ENCODE results near the gene UVRAG. TPM values are rescaled to one million over a fixed set of nuclear protein-coding genes. Genes with fewer than 3 reads are reported as not detected.

The UVRAG gene
- total and polyA plus RNA-seq, 4 donors, result 8.7 to 53.2 (median 18.3) TPM

DNA sequence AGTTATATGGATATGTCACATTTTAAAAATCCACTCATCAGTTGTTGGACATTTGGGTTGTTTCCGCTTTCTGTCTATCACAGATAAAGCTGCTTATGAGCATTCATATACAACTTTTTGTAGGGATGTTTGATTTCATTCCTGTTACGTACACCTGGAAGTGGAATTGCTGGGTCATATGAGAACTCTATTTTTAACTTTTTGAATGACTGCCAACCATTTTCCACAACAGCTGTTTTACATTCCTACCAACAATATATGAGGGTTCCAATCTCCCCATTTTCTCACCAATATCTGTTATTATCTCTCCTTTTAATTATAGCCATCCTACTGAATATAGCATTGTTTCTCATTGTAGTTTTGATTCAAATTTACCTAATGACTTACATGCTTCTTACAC is 172.0 kb downstream of the UVRAG start:
- TF ChIP-seq, protein P1, sequence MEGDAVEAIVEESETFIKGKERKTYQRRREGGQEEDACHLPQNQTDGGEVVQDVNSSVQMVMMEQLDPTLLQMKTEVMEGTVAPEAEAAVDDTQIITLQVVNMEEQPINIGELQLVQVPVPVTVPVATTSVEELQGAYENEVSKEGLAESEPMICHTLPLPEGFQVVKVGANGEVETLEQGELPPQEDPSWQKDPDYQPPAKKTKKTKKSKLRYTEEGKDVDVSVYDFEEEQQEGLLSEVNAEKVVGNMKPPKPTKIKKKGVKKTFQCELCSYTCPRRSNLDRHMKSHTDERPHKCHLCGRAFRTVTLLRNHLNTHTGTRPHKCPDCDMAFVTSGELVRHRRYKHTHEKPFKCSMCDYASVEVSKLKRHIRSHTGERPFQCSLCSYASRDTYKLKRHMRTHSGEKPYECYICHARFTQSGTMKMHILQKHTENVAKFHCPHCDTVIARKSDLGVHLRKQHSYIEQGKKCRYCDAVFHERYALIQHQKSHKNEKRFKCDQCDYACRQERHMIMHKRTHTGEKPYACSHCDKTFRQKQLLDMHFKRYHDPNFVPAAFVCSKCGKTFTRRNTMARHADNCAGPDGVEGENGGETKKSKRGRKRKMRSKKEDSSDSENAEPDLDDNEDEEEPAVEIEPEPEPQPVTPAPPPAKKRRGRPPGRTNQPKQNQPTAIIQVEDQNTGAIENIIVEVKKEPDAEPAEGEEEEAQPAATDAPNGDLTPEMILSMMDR (IDR thresholded peaks at IDR 0.05; ENCODE audit: control extremely low read depth, extremely low read depth), result no peak
- 74 to 83% methylated on average over 2 of the region's 2 CpGs for WGBS, 2 donors
- no peaks in the 10 kb centered on the region for H3K27me3 ChIP-seq (ENCODE audit: control insufficient read depth in 3 of 3, insufficient read depth in 3 of 3, low read length in 2 of 3)
- ATAC-seq (ENCODE audit: insufficient read depth, low FRiP score) (no peak), DNase-seq (peak in 1 of 3 donors; percentile 22)
- no peak overlapping the region for H3K4me3 ChIP-seq
- no peak overlapping the region for H3K27ac ChIP-seq (ENCODE audit: low read depth in 1 of 2, low read length in 1 of 2)
- peaks cover 4 to 14% (median 4%) of the 10 kb centered on the region in 4 donors for H3K36me3 ChIP-seq (ENCODE audit: control insufficient read depth in 4 of 4, insufficient read depth in 4 of 4, low read length in 4 of 4)
- H3K9ac ChIP-seq (ENCODE audit: insufficient read depth in 1 of 2, low read length in 2 of 2), result no peak overlapping the region
- H3K4me1 ChIP-seq (ENCODE audit: control insufficient read depth in 5 of 5, insufficient read depth in 5 of 5, low read length in 5 of 5), result peaks cover 0 to 2% (median 0%) of the 10 kb centered on the region in 5 donors
- no peaks in the 10 kb centered on the region for H3K9me3 ChIP-seq (ENCODE audit: control insufficient read depth in 4 of 4, insufficient read depth in 3 of 4, low read length in 3 of 4)

GRCh38 chr11:75993126-75993525 is 178.1 kb downstream of the UVRAG start:
- H3K9me3 ChIP-seq (ENCODE audit: control insufficient read depth in 4 of 4, insufficient read depth in 3 of 4, low read length in 3 of 4), result no peaks in the 10 kb centered on the region
- DNase-seq (no peak), ATAC-seq (ENCODE audit: insufficient read depth, low FRiP score) (no peak)
- H3K9ac ChIP-seq (ENCODE audit: insufficient read depth in 1 of 2, low read length in 2 of 2), result no peak overlapping the region
- no peak overlapping the region for H3K27ac ChIP-seq (ENCODE audit: low read depth in 1 of 2, low read length in 1 of 2)
- H3K36me3 ChIP-seq (ENCODE audit: control insufficient read depth in 4 of 4, insufficient read depth in 4 of 4, low read length in 4 of 4), result peaks cover 0 to 3% (median 0%) of the 10 kb centered on the region in 4 donors
- WGBS, 2 donors, result 79 to 89% methylated on average over 2 of the region's 2 CpGs
- H3K27me3 ChIP-seq (ENCODE audit: control insufficient read depth in 3 of 3, insufficient read depth in 3 of 3, low read length in 2 of 3), result no peaks in the 10 kb centered on the region
- peaks cover 0 to 10% (median 3%) of the 10 kb centered on the region in 5 donors for H3K4me1 ChIP-seq (ENCODE audit: control insufficient read depth in 5 of 5, insufficient read depth in 5 of 5, low read length in 5 of 5)
- no peak overlapping the region for H3K4me3 ChIP-seq
- TF ChIP-seq, protein P1 (IDR thresholded peaks at IDR 0.05; ENCODE audit: control extremely low read depth, extremely low read depth), result no peak

DNA sequence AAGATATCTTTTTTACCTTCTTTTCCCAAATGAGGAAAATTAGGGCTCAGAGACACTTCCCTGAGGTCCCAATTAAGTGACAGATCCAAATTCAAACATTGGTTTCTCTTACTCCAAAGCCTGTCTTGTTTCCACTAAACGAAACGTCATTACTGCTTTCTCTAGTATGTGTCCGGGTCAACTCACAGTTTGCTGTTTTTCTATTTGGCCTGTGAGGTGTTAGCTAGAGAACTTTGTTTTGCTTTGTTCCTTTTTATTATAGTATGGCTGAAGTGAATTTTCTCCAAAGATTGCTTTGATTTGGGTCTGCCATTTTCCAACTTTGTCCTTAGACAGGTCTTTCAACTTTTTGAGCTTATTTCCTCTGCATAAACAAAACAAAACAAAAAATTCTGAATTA is 179.6 kb downstream of the UVRAG start:
- ATAC-seq (ENCODE audit: insufficient read depth, low FRiP score) (no peak), DNase-seq (peak in 2 of 3 donors; percentile 72 to 74)
- Histone ChIP-seq H3K4me3 (no peak overlapping the region), H3K4me1 (ENCODE audit: control insufficient read depth in 5 of 5, insufficient read depth in 5 of 5, low read length in 5 of 5) (peaks cover 0 to 10% (median 3%) of the 10 kb centered on the region in 5 donors), H3K27ac (ENCODE audit: low read depth in 1 of 2, low read length in 1 of 2) (no peak overlapping the region), H3K36me3 (ENCODE audit: control insufficient read depth in 4 of 4, insufficient read depth in 4 of 4, low read length in 4 of 4) (no peaks in the 10 kb centered on the region), H3K27me3 (ENCODE audit: control insufficient read depth in 3 of 3, insufficient read depth in 3 of 3, low read length in 2 of 3) (no peaks in the 10 kb centered on the region), H3K9me3 (ENCODE audit: control insufficient read depth in 4 of 4, insufficient read depth in 3 of 4, low read length in 3 of 4) (no peaks in the 10 kb centered on the region), H3K9ac (ENCODE audit: insufficient read depth in 1 of 2, low read length in 2 of 2) (no peak overlapping the region)
- 87 to 91% methylated on average over 3 of the region's 3 CpGs for WGBS, 2 donors
- TF ChIP-seq, protein P1 (IDR thresholded peaks at IDR 0.05; ENCODE audit: control extremely low read depth, extremely low read depth), result no peak

Data from lung (tissue), 12 donors.